Neuronal stem cell (in vitro differentiated cells): Measurements from ENCODE around the gene LGI1.

Experiments used
- DNase-seq: peaks from one replicate; pipeline ENCODE4 v3.0.0-alpha.2; 2013; ENCODE audit warnings: low spot score
- H2AFZ ChIP-seq: one replicate; pipeline ENCODE4 v1.6.1; 2013; ENCODE audit warnings: mild to moderate bottlenecking, low read length, inconsistent platforms
- H2AK5ac ChIP-seq: 2 replicates; pipeline ENCODE4 v1.6.1; 2013; ENCODE audit warnings: low read depth, mild to moderate bottlenecking, inconsistent platforms, low read length, moderate library complexity, mixed read lengths
- H2BK120ac ChIP-seq: 2 replicates; pipeline ENCODE4 v1.6.1; 2013; ENCODE audit warnings: low read depth, mild to moderate bottlenecking, inconsistent platforms, low read length, moderate library complexity, mixed read lengths
- H2BK12ac ChIP-seq: one replicate; pipeline ENCODE4 v1.6.1; 2013; ENCODE audit warnings: low read length, inconsistent platforms
- H2BK15ac ChIP-seq: 2 replicates; pipeline ENCODE4 v1.6.1; 2013; ENCODE audit warnings: mild to moderate bottlenecking, low read length, inconsistent platforms, mixed read lengths
- H2BK5ac ChIP-seq: one replicate; pipeline ENCODE4 v1.6.1; 2013; ENCODE audit warnings: inconsistent platforms, mild to moderate bottlenecking, low read length, moderate library complexity
- H3K14ac ChIP-seq: one replicate; pipeline ENCODE4 v1.6.1; 2013; ENCODE audit warnings: low read length, inconsistent platforms
- H3K18ac ChIP-seq: 2 replicates; pipeline ENCODE4 v1.6.1; 2013; ENCODE audit warnings: low read length, inconsistent platforms
- H3K23ac ChIP-seq: 2 replicates; pipeline ENCODE4 v1.6.1; 2013; ENCODE audit warnings: low read depth, mild to moderate bottlenecking, mixed read lengths, low read length, inconsistent platforms; ENCODE audit not compliant: poor library complexity
- H3K27ac ChIP-seq: replicated peaks from 3 replicates; pipeline ENCODE4 v1.5.1; 2013; ENCODE audit warnings: low read length, inconsistent platforms
- H3K27me3 ChIP-seq, 3 experiments: 2 replicates each; pipeline ENCODE4 v1.6.1; 2013; ENCODE audit warnings: low read length in 3 of 3, mild to moderate bottlenecking in 2 of 3, inconsistent platforms in 1 of 3, low read depth in 1 of 3, mixed read lengths in 1 of 3, moderate library complexity in 1 of 3; ENCODE audit not compliant: control insufficient read depth in 3 of 3, insufficient read depth in 3 of 3
- H3K36me3 ChIP-seq, 2 donors: replicated peaks in 1 of 2; 2 replicates each; pipeline ENCODE4 v1.6.1; 2013; ENCODE audit warnings: low read length in 2 of 2; ENCODE audit not compliant: control insufficient read depth in 2 of 2, insufficient read depth in 2 of 2
- H3K4ac ChIP-seq: 2 replicates; pipeline ENCODE4 v1.6.1; 2013; ENCODE audit warnings: inconsistent platforms, mild to moderate bottlenecking, low read length, moderate library complexity
- H3K4me1 ChIP-seq, 2 donors: 1 replicate in 1 of 2; 2 replicates in 1 of 2; pipeline ENCODE4 v1.6.1; 2013; ENCODE audit warnings: low read length in 2 of 2, low read depth in 1 of 2; ENCODE audit not compliant: control insufficient read depth in 2 of 2, insufficient read depth in 1 of 2
- H3K4me2 ChIP-seq: one replicate; pipeline ENCODE4 v1.6.1; 2013; ENCODE audit warnings: mild to moderate bottlenecking, low read length, inconsistent platforms; ENCODE audit not compliant: insufficient read depth, poor library complexity, severe bottlenecking
- H3K4me3 ChIP-seq, 2 donors: 2 replicates each; pipeline ENCODE4 v1.5.1; 2013; ENCODE audit warnings: low read length in 2 of 2, mild to moderate bottlenecking in 2 of 2, inconsistent platforms in 1 of 2, moderate library complexity in 1 of 2
- H3K79me1 ChIP-seq: one replicate; pipeline ENCODE4 v1.6.1; 2013; ENCODE audit warnings: low read depth, mild to moderate bottlenecking, inconsistent platforms, low read length, moderate library complexity
- H3K9ac ChIP-seq: one replicate; pipeline ENCODE4 v1.6.1; 2013; ENCODE audit warnings: mild to moderate bottlenecking, low read depth, low read length, inconsistent platforms; ENCODE audit not compliant: poor library complexity
- H3K9me3 ChIP-seq, 2 donors: replicated peaks in 1 of 2; 2 replicates each; pipeline versions ENCODE3 to v1.6.1; 2013; ENCODE audit warnings: low read length in 2 of 2, mild to moderate bottlenecking in 2 of 2, inconsistent platforms in 1 of 2, low read depth in 1 of 2, mixed read lengths in 1 of 2, moderate library complexity in 1 of 2; ENCODE audit not compliant: control insufficient read depth in 2 of 2, insufficient read depth in 1 of 2
- H4K8ac ChIP-seq: one replicate; pipeline ENCODE4 v1.6.1; 2013; ENCODE audit warnings: low read depth, mild to moderate bottlenecking, inconsistent platforms, low read length, moderate library complexity
- H4K91ac ChIP-seq: one replicate; pipeline ENCODE4 v1.6.1; 2013; ENCODE audit warnings: low read length, low read depth, mild to moderate bottlenecking, inconsistent platforms; ENCODE audit not compliant: poor library complexity
- WGBS, 2 donors: extraction: QIAGEN DNeasy Blood & Tissue Kit; methylation state at CpG; one replicate each; pipeline ENCODE4 v1.1.7; 2013; ENCODE audit warnings: missing lambda C conversion rate in 2 of 2, mixed read lengths in 1 of 2; ENCODE audit not compliant: insufficient read length in 2 of 2, insufficient replicate concordance in 1 of 2; ENCODE audit errors: extremely low coverage in 2 of 2; 5-methylcytosine and 5-hydroxymethylcytosine counted together

LGI1 gene

DNA sequence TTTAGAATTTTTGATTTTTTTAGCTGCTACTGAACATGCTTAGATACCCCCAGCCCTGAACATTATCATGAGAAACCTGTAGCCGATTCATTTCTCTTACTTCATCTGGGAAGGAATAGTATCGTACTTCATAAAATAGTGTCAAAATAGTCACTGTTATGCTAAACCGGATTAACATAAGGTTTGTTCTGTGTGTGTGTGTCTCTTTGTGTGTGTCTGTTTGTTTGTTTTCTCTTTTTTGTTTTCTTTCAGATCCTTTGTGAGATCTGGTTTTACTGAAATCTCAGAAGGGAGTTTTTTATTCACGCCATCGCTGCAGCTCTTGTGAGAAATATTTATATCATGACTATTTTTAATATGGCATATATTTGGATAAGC is 761 bp downstream of the LGI1 start:
- Histone ChIP-seq H3K27ac (no peak overlapping the region), H3K23ac (no peak overlapping the region), H3K79me1 (no peaks in the 10 kb centered on the region), H3K27me3 (peaks cover 0 to 4% (median 0%) of the 10 kb centered on the region in 3 experiments), H2BK15ac (no peak overlapping the region), H3K4me2 (no peak overlapping the region), H3K4ac (no peak overlapping the region), H2AK5ac (no peak overlapping the region), H4K91ac (no peak overlapping the region), H3K4me1 (peaks cover 13 to 23% of the 10 kb centered on the region in 2 donors), H3K18ac (no peak overlapping the region), H3K36me3 (no peaks in the 10 kb centered on the region), H3K9ac (no peak overlapping the region), H2AFZ (peak overlapping the region; percentile 60), H3K9me3 (no peaks in the 10 kb centered on the region), H2BK120ac (no peak overlapping the region), H2BK5ac (no peak overlapping the region), H2BK12ac (no peak overlapping the region), H3K14ac (no peak overlapping the region), H3K4me3 (peak overlapping the region in 1 of 2 donors; percentile 0), H4K8ac (no peak overlapping the region)
- DNase-seq = no peak
- WGBS, 2 donors = no CpG with 5 or more reads among the region's 5 CpGs

DNA sequence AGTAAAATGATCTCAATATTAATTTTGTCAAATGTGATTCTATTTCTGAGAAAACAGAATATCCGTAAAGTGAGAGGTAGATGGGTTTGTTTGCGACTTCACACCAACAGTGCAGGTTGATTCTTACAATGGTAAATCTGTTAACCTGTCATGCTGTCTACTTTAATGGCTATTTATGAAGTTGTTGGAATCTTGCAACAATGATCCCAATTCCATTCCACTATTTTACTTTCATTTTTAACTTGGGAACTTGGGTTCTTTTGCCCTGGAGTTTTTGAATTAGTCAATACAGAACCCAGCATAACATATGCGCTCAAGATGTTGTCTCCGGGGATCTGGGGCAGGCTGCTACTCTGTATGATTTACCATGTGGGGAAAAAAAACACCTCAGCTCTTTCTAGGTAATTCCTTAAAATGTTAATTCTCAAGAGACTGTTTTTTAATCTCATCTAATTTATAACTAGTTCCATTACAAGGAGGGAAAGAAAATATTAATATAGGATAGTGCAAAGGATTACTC is 1.2 kb downstream of the LGI1 start:
- no peak overlapping the region for H3K18ac ChIP-seq
- H4K8ac ChIP-seq = no peak overlapping the region
- WGBS, 2 donors = no CpG with 5 or more reads among the region's 4 CpGs
- no peak overlapping the region for H3K4me2 ChIP-seq
- H3K27ac ChIP-seq = no peak overlapping the region
- no peak overlapping the region for H2AK5ac ChIP-seq
- H2BK12ac ChIP-seq = no peak overlapping the region
- H2BK120ac ChIP-seq = no peak overlapping the region
- no peak overlapping the region for H2BK15ac ChIP-seq
- no peak overlapping the region for H3K4me3 ChIP-seq
- no peak overlapping the region for H2AFZ ChIP-seq
- no peaks in the 10 kb centered on the region for H3K9me3 ChIP-seq
- no peaks in the 10 kb centered on the region for H3K79me1 ChIP-seq
- no peak overlapping the region for H3K23ac ChIP-seq
- no peak overlapping the region for H3K9ac ChIP-seq
- H3K14ac ChIP-seq = no peak overlapping the region
- no peak overlapping the region for H3K4ac ChIP-seq
- H4K91ac ChIP-seq = no peak overlapping the region
- no peak for DNase-seq
- peaks cover 0 to 4% (median 0%) of the 10 kb centered on the region in 3 experiments for H3K27me3 ChIP-seq
- H3K4me1 ChIP-seq = peaks cover 13 to 20% of the 10 kb centered on the region in 2 donors
- no peaks in the 10 kb centered on the region for H3K36me3 ChIP-seq
- H2BK5ac ChIP-seq = no peak overlapping the region

DNA sequence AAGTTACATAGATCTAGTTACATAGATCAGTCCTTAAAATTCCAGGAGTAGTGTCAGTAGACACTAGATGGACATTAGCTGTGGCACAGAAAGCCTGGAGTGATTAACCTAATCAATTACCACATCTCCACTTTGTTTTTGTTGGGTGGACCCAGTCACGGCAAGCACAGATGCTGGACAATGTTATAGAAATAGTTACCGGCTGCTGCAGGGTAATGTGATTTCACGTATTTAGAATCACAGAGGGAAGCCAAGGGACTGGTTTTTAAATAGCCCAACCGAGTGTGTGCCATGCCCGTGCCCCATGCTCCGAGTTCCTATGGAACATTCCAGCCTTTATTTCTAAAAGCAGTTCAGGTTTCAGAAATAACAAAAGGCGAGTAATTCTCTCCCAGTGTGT is 2.8 kb downstream of the LGI1 start:
- no peak overlapping the region for H3K23ac ChIP-seq
- DNase-seq = no peak
- no peak overlapping the region for H3K4me3 ChIP-seq

DNA sequence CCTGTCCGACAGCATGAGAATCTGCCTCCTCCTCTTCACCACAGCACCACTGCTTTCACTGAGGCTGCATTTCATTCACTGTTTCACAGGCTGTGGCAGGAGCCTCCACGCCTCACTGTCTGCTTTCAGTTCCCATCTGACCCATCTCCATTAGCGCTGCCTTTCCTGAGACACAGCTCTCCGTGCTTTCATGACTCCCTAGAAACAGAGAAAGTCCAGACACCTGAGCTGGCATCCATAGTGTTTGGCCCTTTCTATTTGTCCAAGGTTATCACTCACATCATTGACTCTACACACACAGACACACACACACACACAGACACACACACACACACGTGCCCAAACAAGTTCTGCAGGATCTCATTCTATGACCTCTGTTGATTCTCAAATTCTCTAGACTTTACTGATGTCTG is 5.2 kb downstream of the LGI1 start:
- no peak overlapping the region for H4K91ac ChIP-seq
- H3K9me3 ChIP-seq = peaks cover 0 to 5% of the 10 kb centered on the region in 2 donors
- no peak overlapping the region for H3K27ac ChIP-seq
- no peak overlapping the region for H3K23ac ChIP-seq
- H2BK12ac ChIP-seq = no peak overlapping the region
- H2AK5ac ChIP-seq = no peak overlapping the region
- H2BK5ac ChIP-seq = no peak overlapping the region
- H3K14ac ChIP-seq = no peak overlapping the region
- H3K36me3 ChIP-seq = no peaks in the 10 kb centered on the region
- H3K27me3 ChIP-seq = no peaks in the 10 kb centered on the region
- no peaks in the 10 kb centered on the region for H3K79me1 ChIP-seq
- WGBS, 2 donors = no CpG with 5 or more reads among the region's 5 CpGs
- H2BK15ac ChIP-seq = no peak overlapping the region
- no peak overlapping the region for H3K4me2 ChIP-seq
- no peak for DNase-seq
- H3K4me1 ChIP-seq = peaks cover 11 to 18% of the 10 kb centered on the region in 2 donors
- H4K8ac ChIP-seq = no peak overlapping the region
- H3K4ac ChIP-seq = no peak overlapping the region
- no peak overlapping the region for H3K4me3 ChIP-seq
- H2AFZ ChIP-seq = peak overlapping the region; percentile 4
- H2BK120ac ChIP-seq = peak overlapping the region; percentile 36
- peak overlapping the region; percentile 76 for H3K18ac ChIP-seq
- no peak overlapping the region for H3K9ac ChIP-seq

More for the DNA sequence above, 2.8 kb downstream of the LGI1 start:
- no CpG with 5 or more reads among the region's 7 CpGs for WGBS, 2 donors
- H3K79me1 ChIP-seq = no peaks in the 10 kb centered on the region
- no peak overlapping the region for H4K91ac ChIP-seq
- H4K8ac ChIP-seq = no peak overlapping the region
- H2AFZ ChIP-seq = no peak overlapping the region
- H3K4me1 ChIP-seq = peaks cover 13 to 15% of the 10 kb centered on the region in 2 donors
- no peak overlapping the region for H3K4ac ChIP-seq
- no peak overlapping the region for H2BK12ac ChIP-seq
- H2AK5ac ChIP-seq = no peak overlapping the region
- H3K4me2 ChIP-seq = no peak overlapping the region
- peaks cover 0 to 4% of the 10 kb centered on the region in 2 donors for H3K9me3 ChIP-seq
- no peak overlapping the region for H3K27ac ChIP-seq
- no peaks in the 10 kb centered on the region for H3K36me3 ChIP-seq
- no peak overlapping the region for H2BK120ac ChIP-seq
- H3K9ac ChIP-seq = no peak overlapping the region
- no peak overlapping the region for H3K18ac ChIP-seq
- no peak overlapping the region for H3K14ac ChIP-seq
- no peak overlapping the region for H2BK15ac ChIP-seq
- peaks cover 0 to 4% (median 0%) of the 10 kb centered on the region in 3 experiments for H3K27me3 ChIP-seq
- H2BK5ac ChIP-seq = no peak overlapping the region
